HepG2 (cell line): Measurements from ENCODE around the gene STH. TPM values are rescaled to one million over a fixed set of nuclear protein-coding genes. Genes with fewer than 3 reads are reported as not detected.

Source experiments
- ATAC-seq: fragments of 200-7000 bp; cut with Tn5 transposase; 3 replicates; pipeline ENCODE4 v1.9.1; 2020; ENCODE audit warnings: mild to moderate bottlenecking, moderate library complexity
- BruUV-seq: library from RNA; stranded (reverse); fragments of 400-500 nt; replicated peaks from 2 replicates; lab custom pipeline; 2021; lab: Mats Ljungman, UMichigan
- CTCF ChIA-PET: fragments of 300-600 bp; formaldehyde crosslinking; extraction: SDS; loops from one replicate; lab custom pipeline; 2021; ENCODE audit warnings: low total read pairs, inconsistent platforms, low intra/inter-chr PET ratio; lab: Yijun Ruan, JAX
- POLR2A ChIA-PET: fragments of 350-600 bp; sonication (Branson Sonifier 250); formaldehyde crosslinking; loops from one replicate; lab custom pipeline; 2020; ENCODE audit warnings: antibody characterized with exemption, inconsistent platforms; lab: Yijun Ruan, JAX
- DNase-seq: peaks from one replicate; pipeline ENCODE4 v3.0.0-alpha.2; 2015; ENCODE audit warnings: low spot score
- FAIRE-seq: peaks from 3 replicates; lab custom pipeline; 2011; peaks lifted over from hg19 to GRCh38; lab: Jason Lieb, UNC
- H2AFZ ChIP-seq: one replicate; pipeline ENCODE4 v1.6.1; 2011; ENCODE audit warnings: low read length, inconsistent platforms
- H3K27ac ChIP-seq: fragments of 300-600 bp; 3 replicates; pipeline ENCODE4 v1.8.0; 2011; ENCODE audit warnings: mixed run types, mild to moderate bottlenecking, mixed read lengths, low read length, inconsistent platforms; ENCODE audit not compliant: insufficient read depth; ENCODE audit errors: extremely low read length
- H3K27me3 ChIP-seq, 2 experiments: fragments of 200-600 bp in 1 of 2; 2 replicates in 1 of 2; 3 replicates in 1 of 2; pipeline versions ENCODE4 v1.6.0 to v1.8.0; 2011; ENCODE audit warnings: low read length in 2 of 2, mild to moderate bottlenecking in 2 of 2, moderate library complexity in 2 of 2, inconsistent platforms in 1 of 2; ENCODE audit not compliant: insufficient read depth in 2 of 2, control insufficient read depth in 1 of 2
- H3K36me3 ChIP-seq, 2 experiments: fragments of 200-600 bp in 1 of 2; replicated peaks in 1 of 2; 2 replicates in 1 of 2; 3 replicates in 1 of 2; pipeline versions ENCODE4 v1.5.1 to v1.8.0; 2011; ENCODE audit warnings: low read length in 2 of 2, inconsistent platforms in 1 of 2; ENCODE audit not compliant: insufficient read depth in 2 of 2, control insufficient read depth in 1 of 2
- H3K4me1 ChIP-seq: 2 replicates; pipeline ENCODE4 v1.5.1; 2012; ENCODE audit warnings: low read length, inconsistent platforms; ENCODE audit not compliant: insufficient read depth
- H3K4me2 ChIP-seq: 2 replicates; pipeline ENCODE4 v1.6.0; 2011; ENCODE audit warnings: low read depth, low read length, inconsistent platforms
- H3K4me3 ChIP-seq, 3 experiments: fragments of 200-600 bp in 1 of 3; sonication (generic), shearing (Covaris generic) in 1 of 3; replicated peaks in 1 of 3; 2 replicates each; pipeline ENCODE4 v1.5.1; 2011 to 2016; ENCODE audit warnings: low read length in 3 of 3, inconsistent platforms in 2 of 3, low read depth in 2 of 3, mild to moderate bottlenecking in 2 of 3, control low read depth in 1 of 3, mixed read lengths in 1 of 3; ENCODE audit not compliant: insufficient read depth in 1 of 3
- H3K79me2 ChIP-seq: one replicate; pipeline ENCODE4 v1.6.1; 2011; ENCODE audit warnings: low read length, inconsistent platforms; ENCODE audit not compliant: insufficient read depth
- H3K9ac ChIP-seq: 2 replicates; pipeline ENCODE4 v1.6.0; 2011; ENCODE audit warnings: mild to moderate bottlenecking, low read depth, low read length, inconsistent platforms; ENCODE audit not compliant: insufficient read depth
- H3K9me3 ChIP-seq: 2 replicates; pipeline ENCODE4 v1.5.1; 2012; ENCODE audit warnings: mild to moderate bottlenecking, low read length
- H4K20me1 ChIP-seq: 2 replicates; pipeline ENCODE4 v1.6.0; 2011; ENCODE audit warnings: inconsistent platforms, mild to moderate bottlenecking, low read length, moderate library complexity; ENCODE audit not compliant: insufficient read depth
- ATF4 ChIP-seq, 2 experiments: fragments of 450-650 bp in 1 of 2; sonication (generic) in 1 of 2; formaldehyde crosslinking; IDR thresholded peaks; 2 replicates each; pipeline versions ENCODE4 v1.5.0 to v1.8.0; 2020 to 2022; ENCODE audit warnings: mild to moderate bottlenecking in 1 of 2, missing genetic modification reagents in 1 of 2
- CHCHD3 ChIP-seq: sonication (generic); formaldehyde crosslinking; IDR thresholded peaks from 2 replicates; pipeline ENCODE4 v1.8.0; 2022; ENCODE audit warnings: mild to moderate bottlenecking, missing genetic modification reagents, moderate library complexity
- MTERF4 ChIP-seq: sonication (generic); formaldehyde crosslinking; IDR thresholded peaks from 2 replicates; pipeline ENCODE4 v1.8.0; 2023; ENCODE audit warnings: mild to moderate bottlenecking, missing genetic modification reagents
- MYC ChIP-seq: sonication (generic); formaldehyde crosslinking; IDR thresholded peaks from 2 replicates; pipeline ENCODE4 v1.9.0; 2021; ENCODE audit warnings: missing genetic modification reagents, borderline replicate concordance
- NRL ChIP-seq: sonication (generic); formaldehyde crosslinking; IDR thresholded peaks from 2 replicates; pipeline ENCODE4 v1.5.0; 2020; ENCODE audit warnings: missing genetic modification reagents, mild to moderate bottlenecking, moderate library complexity, borderline replicate concordance
- PITX1 ChIP-seq: sonication (generic); formaldehyde crosslinking; IDR thresholded peaks from 2 replicates; pipeline ENCODE4 v1.5.1; 2020; ENCODE audit warnings: mild to moderate bottlenecking, missing genetic modification reagents
- RBM22 ChIP-seq: fragments of 200-400 bp; formaldehyde crosslinking; optimal IDR thresholded peaks from 2 replicates; pipeline ENCODE3; 2017; ENCODE audit warnings: mild to moderate bottlenecking, low read length, moderate library complexity
- RNF219 ChIP-seq: sonication (generic); formaldehyde crosslinking; IDR thresholded peaks from 2 replicates; pipeline ENCODE4 v1.5.0; 2020; ENCODE audit warnings: mild to moderate bottlenecking, missing genetic modification reagents
- SATB2 ChIP-seq: sonication (generic); formaldehyde crosslinking; IDR thresholded peaks from 2 replicates; pipeline ENCODE4 v1.5.0; 2020; ENCODE audit warnings: missing genetic modification reagents
- ZMAT5 ChIP-seq: sonication (generic); formaldehyde crosslinking; IDR thresholded peaks from 2 replicates; pipeline ENCODE4 v1.5.0; 2020; ENCODE audit warnings: mild to moderate bottlenecking, low read depth, missing genetic modification reagents, borderline replicate concordance
- ZNF121 ChIP-seq: sonication (generic); formaldehyde crosslinking; IDR thresholded peaks from 2 replicates; pipeline ENCODE4 v1.5.0; 2020; ENCODE audit warnings: mild to moderate bottlenecking, missing genetic modification reagents
- ZNF18 ChIP-seq: sonication (generic); formaldehyde crosslinking; IDR thresholded peaks from 2 replicates; pipeline ENCODE4 v1.8.0; 2022; ENCODE audit warnings: mild to moderate bottlenecking, missing genetic modification reagents; ENCODE audit not compliant: insufficient replicate concordance
- ZNF543 ChIP-seq: sonication (generic); formaldehyde crosslinking; IDR thresholded peaks from 2 replicates; pipeline ENCODE4 v1.4.0; 2020; ENCODE audit warnings: mild to moderate bottlenecking, missing genetic modification reagents
- ZUFSP ChIP-seq: sonication (generic); formaldehyde crosslinking; IDR thresholded peaks from 2 replicates; pipeline ENCODE4 v1.9.0; 2021; ENCODE audit warnings: missing genetic modification reagents, mild to moderate bottlenecking, borderline replicate concordance
- WGBS: methylation state at CpG from one replicate; pipeline ENCODE4 v1.1.6; 2017; ENCODE audit warnings: low lambda C conversion rate; 5-methylcytosine and 5-hydroxymethylcytosine counted together
- in situ Hi-C: cut with HindIII; loops from 2 replicates; pipeline ENCODE4 v1.10.0; 2017; ENCODE audit warnings: low pct_unique_long_range_greater_than_20kb; ENCODE audit not compliant: extremely low pct_ligation_motif_present
- intact Hi-C: fragments of 100-400 bp; cut with micrococcal nuclease; formaldehyde crosslinking; loops from one replicate; pipeline ENCODE4 v1.10.0; 2022; ENCODE audit not compliant: unreplicated experiment
- polyA plus RNA-seq, 8 experiments: library from polyadenylated mRNA; depleted of rRNA in 3 of 8; stranded (reverse) in 7 of 8; unstranded in 1 of 8; fragments of >200 nt; fragmentation: Illumina TruSeq in 4 of 8; extraction: Trizol in 4 of 8; gene quantifications; 2 replicates each; pipeline versions ENCODE4 v1.2.1 to v1.2.3, GENCODE V29; 2011 to 2016; ENCODE audit warnings: low read depth in 4 of 8, missing spikeins in 1 of 8, mixed read lengths in 1 of 8; ENCODE audit not compliant: insufficient read depth in 1 of 8
- total RNA-seq, 5 experiments: library from RNA; depleted of rRNA; stranded (reverse); fragments of >200 nt; fragmentation: Illumina TruSeq; extraction: Trizol; gene quantifications; 2 replicates each; pipeline ENCODE4 v1.2.3, GENCODE V29; 2016; ENCODE audit warnings: low read depth in 1 of 5

Gene STH
- total and polyA plus RNA-seq, 2 of the 13 experiments (the other 11 are each of a cell fraction or from before 2014, with no cell fraction given) = not detected

GRCh38 chr17:46028981-46029565, 30.0 kb downstream of the STH start:
- no peaks in the 10 kb centered on the region for H4K20me1 ChIP-seq
- FAIRE-seq = no peak
- H3K9ac ChIP-seq = no peak overlapping the region
- H3K36me3 ChIP-seq = peaks cover 42 to 69% of the 10 kb centered on the region in 2 experiments
- no peaks in the 10 kb centered on the region for H3K4me1 ChIP-seq
- H3K9me3 ChIP-seq = no peaks in the 10 kb centered on the region
- no peaks in the 10 kb centered on the region for H3K27me3 ChIP-seq
- no peak overlapping the region for H3K4me2 ChIP-seq
- H3K27ac ChIP-seq = no peak overlapping the region
- in situ Hi-C loops = no loop called here
- no peaks in the 10 kb centered on the region for H3K79me2 ChIP-seq
- no peak overlapping the region for H3K4me3 ChIP-seq
- 94% methylated on average over 4 of the region's 4 CpGs for WGBS
- no peak for DNase-seq
- POLR2A ChIA-PET = no interaction called here
- H2AFZ ChIP-seq = no peak overlapping the region
- CTCF ChIA-PET = no interaction called here
- intact Hi-C loops = no loop called here
- no peak for ATAC-seq
- BruUV-seq = no TSS peak
- no peak for TF ChIP-seq RNF219 (CRISPR knock-in tag)
- no peak for TF ChIP-seq ZNF543 (CRISPR knock-in tag)
- TF ChIP-seq ZNF18 (CRISPR knock-in tag) = no peak
- TF ChIP-seq NRL = no peak
- TF ChIP-seq MTERF4 (CRISPR knock-in tag) = no peak
- peak; percentile 63 for TF ChIP-seq ZNF121 (CRISPR knock-in tag)
- peak; percentile 72 for TF ChIP-seq RBM22
- no peak for TF ChIP-seq ATF4 (CRISPR knock-in tag; IDR thresholded peaks at IDR 0.05)
- TF ChIP-seq ZMAT5 = no peak
- TF ChIP-seq ZUFSP (CRISPR knock-in tag) = no peak
- no peak for TF ChIP-seq PITX1
- TF ChIP-seq CHCHD3 (CRISPR knock-in tag) = no peak
- no peak for TF ChIP-seq MYC
- TF ChIP-seq SATB2 (CRISPR knock-in tag) = no peak
